SU-DHL-6 (cell line): ENCODE results near the gene SDC1.

Experiments
- EZH2phosphoT487 ChIP-seq: fragments of 200-600 bp; sonication (generic), shearing (Covaris generic); conservative IDR thresholded peaks from 2 replicates; pipeline ENCODE4 v1.6.1; 2018; ENCODE audit warnings: mild to moderate bottlenecking, antibody characterized with exemption, low read length, moderate library complexity, mixed read lengths
- TF ChIP-seq, protein P1 (sequence below): fragments of 200-600 bp; sonication (generic); IDR thresholded peaks from one replicate; pipeline ENCODE4 v1.5.1; 2017; ENCODE audit warnings: antibody characterized with exemption, mild to moderate bottlenecking, low read length, moderate library complexity; ENCODE audit not compliant: insufficient read depth, poor library complexity, severe bottlenecking

DNA sequence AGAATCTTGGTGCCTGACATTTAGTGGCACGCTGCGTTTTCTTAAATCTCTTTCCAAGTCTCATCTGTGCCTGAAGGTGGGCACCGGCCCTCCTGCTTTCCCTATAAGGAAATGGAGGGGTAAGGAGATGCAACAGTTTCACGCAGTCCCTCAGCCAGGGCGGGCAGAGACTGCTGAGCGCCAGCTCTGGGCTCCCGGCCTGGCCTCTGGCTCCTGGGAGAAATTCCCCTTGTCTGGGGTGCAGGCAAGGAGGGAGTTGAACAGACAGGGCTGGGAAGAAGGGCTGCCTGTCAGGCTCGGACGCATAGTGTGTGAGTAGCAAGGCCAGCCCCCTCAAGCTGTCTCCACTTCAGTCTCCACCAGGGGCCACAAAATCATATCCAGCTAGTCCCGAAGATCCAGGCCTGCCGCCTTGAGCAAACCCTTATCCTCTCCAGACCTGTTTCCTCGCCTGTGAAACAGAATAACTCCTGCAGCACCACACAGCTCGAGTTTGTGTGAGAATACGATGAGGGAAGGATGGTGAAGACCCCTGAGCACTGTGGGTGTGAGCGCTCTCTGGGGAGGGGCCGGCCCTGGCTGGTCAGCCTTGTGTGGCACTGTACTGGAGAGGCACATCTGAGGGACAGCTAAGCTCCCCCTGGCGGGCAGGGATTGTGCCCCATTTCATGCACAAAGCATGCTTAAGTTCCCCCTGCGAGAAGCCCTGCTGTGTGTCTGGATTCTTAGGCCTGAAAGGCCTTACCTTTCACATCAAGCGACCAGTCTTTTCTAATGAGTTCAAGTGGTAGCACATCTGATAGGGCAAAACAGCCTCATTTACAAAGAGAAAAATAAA is 33.8 kb downstream of the SDC1 start:
- TF ChIP-seq, protein P1, sequence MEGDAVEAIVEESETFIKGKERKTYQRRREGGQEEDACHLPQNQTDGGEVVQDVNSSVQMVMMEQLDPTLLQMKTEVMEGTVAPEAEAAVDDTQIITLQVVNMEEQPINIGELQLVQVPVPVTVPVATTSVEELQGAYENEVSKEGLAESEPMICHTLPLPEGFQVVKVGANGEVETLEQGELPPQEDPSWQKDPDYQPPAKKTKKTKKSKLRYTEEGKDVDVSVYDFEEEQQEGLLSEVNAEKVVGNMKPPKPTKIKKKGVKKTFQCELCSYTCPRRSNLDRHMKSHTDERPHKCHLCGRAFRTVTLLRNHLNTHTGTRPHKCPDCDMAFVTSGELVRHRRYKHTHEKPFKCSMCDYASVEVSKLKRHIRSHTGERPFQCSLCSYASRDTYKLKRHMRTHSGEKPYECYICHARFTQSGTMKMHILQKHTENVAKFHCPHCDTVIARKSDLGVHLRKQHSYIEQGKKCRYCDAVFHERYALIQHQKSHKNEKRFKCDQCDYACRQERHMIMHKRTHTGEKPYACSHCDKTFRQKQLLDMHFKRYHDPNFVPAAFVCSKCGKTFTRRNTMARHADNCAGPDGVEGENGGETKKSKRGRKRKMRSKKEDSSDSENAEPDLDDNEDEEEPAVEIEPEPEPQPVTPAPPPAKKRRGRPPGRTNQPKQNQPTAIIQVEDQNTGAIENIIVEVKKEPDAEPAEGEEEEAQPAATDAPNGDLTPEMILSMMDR: no peak
- TF ChIP-seq EZH2phosphoT487: no peak
